NCI-H524 (cell line): ENCODE results near the gene ERC2.

Experiments
- DNase-seq, 2 experiments: peaks; one replicate each; lab custom pipeline; 2025; lab: John Stamatoyannopoulos, UW

The ERC2 gene

DNA sequence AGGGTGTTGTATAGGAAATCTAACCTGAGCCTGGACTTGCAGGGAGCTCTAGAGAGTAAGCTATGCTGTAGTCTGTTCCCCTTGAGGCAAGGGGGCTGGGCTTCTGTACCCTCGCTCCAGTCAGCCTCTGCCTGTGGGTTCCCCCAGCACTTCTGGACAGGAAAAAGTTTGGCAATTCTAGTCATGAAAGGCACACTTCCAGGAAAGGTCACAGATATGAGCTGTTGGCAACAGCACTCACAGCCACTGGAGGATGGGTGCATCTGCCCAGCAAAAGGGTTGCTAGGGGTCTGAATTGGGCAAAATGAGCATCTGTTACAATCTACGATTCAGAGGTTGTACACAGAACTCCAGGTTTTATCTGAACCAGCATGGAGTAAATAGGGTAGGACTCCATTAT lies 281.2 kb downstream of the ERC2 start:
- no peak for DNase-seq

DNA sequence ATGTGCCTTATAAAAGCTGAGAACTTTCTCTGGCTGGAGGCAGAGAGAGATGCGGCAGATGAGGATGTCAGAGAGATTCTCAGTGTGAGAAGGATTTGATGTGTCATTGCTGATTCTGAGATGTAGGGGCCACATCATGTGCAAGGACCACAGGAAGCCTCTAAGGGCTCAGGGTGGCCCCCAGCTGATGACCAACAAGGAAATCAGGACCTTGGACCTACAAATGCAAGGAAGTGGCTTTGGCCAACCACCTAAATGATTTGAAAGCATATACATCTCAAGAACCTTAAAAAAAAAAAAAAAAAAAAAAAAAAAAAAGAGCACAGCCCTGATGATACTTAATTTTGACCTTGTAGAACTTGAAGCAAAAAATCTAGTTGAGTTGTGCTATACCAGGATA lies 282.4 kb downstream of the ERC2 start:
- no peak for DNase-seq

DNA sequence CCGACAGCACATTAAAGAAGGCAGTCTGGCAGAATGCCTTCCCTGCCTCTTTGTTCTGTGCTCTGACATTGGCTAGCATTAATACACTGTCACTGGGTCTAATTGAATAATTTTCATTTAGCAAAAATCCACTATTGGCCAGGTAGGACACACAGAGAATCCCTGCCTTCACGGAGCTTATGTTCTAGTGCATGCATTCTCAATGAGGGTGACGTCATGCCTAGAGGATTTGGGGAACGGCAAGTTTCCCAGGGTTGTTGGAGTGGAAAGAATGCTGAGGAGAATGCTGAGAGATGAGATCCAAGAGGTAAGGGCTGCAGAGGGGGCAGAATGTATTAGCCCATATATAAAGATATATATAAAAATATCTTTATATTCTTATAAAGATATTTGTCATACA lies 284.7 kb downstream of the ERC2 start:
- no peak for DNase-seq

DNA sequence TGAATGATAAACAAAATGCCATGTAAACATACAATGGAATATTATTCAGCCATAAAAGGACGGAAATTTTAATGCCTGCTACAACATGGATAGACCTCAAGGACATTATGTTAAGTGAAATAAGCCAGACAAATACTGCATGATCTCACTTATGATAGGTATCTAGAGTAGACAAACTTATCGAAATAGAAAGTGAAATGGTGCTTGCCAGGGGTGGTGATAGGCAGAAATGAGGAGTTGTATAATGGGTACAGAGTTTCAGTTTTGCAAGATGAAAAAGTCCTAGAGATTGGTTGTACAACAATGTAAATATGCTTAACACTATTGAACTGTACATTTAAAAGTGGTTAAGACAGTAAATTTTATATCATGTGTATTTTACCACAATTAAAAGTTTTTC lies 287.8 kb downstream of the ERC2 start:
- no peak for DNase-seq

DNA sequence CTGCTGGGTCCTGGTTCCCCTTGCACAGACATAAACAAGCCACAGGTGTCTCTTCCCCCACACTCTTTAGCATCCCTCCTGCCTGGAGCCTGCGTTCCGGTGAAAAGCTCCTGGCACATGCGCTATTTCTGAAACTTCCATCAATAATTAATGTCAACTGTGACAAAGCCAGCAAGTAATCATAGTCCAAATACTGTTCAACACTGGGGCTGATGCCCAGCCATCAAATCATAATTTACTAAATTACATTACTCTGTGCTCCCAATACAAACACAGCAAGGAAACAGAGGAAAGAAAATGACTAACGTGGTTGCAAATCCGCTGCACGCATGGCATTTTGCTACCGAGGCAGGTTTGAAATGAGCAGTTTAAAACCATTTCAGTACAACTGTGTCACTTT lies 294.7 kb downstream of the ERC2 start:
- DNase-seq, result no peak

DNA sequence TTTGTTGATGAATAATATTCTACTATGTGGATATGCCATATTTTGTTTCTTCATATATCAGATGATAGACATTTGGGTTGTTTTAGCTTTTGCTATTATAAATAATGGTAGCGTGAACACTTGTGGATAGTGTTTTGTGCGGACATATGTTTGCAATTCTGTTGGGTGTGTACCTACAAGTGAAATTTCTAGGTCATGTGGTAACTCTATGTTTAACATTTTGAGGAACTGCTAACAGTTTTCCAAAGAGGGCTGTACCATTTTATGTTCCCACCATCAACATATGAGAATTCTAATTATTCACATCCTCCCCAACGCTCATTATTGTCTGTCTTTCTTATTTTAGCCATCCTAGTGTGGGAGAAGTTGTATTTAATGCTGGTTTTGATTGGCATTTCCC lies 303.8 kb downstream of the ERC2 start:
- no peak for DNase-seq

DNA sequence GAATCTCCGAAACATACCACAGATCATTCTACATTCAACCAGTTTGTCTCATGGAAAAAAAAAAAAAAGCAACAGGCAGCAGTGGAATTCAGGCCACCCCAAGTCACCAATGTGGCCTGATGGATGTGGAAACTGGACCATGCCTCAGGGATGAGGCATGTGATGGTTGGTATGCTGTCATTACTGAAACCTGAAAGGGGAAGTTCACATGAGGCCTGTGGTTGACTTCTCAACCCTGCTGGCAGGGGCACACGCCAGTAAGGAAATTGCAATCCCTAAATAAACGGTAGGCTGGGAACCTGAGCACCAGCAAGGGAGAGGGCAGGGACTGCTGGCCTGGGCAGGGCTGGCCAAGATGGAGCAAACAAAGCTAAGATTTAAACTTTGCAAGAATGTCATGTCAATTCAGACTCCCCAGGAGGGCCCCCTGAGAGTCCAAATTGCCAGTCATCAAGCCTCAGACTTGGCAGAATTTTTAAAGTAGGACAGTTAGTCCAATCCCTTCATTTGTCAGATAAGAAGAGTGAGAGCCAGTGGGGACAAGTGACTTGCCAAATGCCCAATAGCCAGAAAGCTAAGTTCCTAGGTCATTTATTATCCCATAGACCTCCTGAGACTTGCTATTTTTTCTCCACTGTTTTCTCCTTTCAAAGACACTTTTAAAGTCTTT lies 310.4 kb downstream of the ERC2 start:
- DNase-seq, result no peak

DNA sequence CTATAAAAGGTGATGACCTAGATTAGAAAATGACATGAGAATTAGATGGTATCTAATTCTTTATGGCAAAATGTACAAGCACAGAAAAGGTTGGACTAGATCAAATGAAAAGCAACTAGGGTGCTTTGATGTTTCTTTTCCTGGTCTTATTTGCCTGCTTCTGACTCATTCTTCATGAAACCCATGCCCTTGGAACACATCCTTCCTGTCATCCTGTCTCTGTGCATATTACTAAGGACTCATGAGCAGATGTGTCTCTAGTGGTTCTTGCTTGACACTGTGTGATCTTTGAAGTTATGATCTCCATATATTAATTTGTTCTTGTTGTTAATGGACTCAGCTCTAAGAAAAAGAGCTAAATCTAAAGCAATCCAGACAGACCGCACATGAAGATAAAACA lies 314.0 kb downstream of the ERC2 start:
- no peak for DNase-seq

DNA sequence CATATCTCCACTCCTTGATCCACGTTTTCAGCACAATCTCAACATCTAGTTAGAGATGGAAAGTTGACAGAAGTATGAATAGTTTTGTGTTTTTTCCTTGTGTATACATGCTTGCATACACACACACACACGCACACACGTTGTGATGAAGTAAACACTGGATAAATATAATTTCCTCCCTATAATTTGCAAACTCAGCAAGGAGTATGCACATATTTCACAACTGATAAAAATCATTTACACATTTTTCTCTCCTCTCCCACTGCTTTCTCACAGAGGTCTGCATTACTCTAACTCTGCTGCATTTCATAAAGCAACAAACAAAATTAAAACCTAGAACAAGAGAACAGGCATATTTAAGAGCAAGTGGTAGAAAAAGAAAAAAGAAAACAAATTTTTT lies 320.9 kb downstream of the ERC2 start:
- no peak for DNase-seq

DNA sequence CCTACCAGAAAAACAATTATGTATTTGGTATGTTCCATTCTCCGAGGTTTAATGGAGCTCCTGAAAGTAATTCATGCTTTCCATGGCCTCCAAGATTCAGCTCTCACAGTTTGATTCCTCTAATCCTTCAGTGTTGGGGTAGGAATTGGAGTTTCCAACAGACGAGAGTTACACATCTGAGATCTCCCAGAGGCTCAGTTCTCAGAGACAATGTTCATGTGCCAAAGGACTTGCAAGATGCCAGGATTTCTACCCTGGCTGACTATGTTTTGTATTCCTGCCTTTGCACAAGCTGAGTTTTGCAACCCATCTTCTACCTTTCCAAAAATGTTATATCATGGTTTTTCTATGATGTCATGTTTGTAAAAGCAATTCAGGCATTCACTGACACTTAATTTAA lies 322.9 kb downstream of the ERC2 start:
- DNase-seq, result no peak

DNA sequence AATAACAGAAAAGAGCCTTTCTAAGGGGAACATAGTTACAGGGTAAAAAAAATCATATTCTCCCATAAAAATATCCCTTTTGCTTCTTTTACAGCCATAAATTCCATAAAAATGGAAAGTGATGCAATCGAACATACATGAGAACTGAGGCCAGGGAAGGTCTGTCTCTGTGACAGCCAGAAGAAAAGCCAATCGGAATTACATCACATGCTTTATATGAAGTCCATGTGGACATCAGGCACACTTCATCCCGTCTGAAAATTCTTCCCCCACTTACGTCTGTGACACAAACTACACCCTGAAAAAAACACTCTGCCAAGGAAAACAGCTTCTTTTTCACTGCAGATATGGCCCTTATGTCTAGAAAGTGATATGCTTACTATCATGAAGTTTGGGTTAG lies 323.5 kb downstream of the ERC2 start:
- DNase-seq, result no peak

DNA sequence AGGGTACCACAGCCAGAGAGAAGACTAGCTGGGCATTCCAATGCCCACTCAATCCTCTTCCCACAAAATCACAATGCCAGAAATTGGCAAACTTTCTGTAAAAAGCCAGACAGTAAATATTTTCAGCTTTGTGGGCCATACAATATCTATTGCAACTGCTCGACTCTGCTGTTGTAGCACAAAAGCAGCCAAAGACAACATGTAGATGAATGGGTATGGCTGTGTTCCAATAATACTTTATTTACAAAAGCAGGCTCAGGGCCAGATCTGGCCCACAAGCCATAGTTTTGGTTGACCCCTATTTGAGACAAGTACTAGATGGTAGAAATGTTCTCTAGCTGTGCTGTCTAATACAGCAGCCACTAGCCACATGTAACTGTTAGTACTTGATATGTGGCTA lies 330.9 kb downstream of the ERC2 start:
- no peak for DNase-seq

DNA sequence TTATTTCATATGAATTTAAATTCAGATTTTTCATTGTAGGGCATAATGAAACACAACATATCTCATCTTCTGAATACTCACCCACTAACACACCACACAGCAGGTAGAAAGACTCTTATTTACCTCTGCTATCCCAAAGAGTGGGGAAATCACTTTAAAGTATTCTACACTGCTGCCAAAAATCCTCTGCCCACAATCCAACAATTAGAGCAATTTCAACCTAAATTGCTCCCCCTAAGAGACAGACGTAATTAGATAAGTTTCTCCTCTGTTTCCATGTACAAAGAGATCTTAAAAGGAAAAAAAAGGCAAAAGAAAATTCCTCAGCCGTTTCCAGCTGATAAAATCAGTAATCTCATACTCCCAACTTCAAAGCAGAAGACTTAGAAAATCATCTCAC lies 331.8 kb downstream of the ERC2 start:
- DNase-seq, result no peak

DNA sequence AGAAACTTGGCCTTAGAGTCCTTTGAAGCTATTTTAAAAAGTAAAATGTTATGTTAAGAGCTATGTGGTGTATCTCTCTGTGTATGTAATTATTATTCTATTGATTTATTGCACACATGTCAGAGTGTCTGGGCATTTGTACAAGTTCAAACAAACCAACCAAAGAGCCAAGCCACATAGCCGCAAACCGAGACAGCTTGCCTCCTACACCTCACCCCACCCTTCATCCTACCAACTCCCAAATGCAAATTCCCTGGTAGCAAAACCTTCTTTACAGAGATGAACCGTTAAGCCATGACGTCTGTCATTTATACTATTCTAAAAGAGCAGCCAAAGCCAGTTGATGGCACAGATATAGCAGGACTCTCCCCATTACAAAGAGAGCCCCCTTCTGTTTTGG lies 332.3 kb downstream of the ERC2 start:
- no peak for DNase-seq

DNA sequence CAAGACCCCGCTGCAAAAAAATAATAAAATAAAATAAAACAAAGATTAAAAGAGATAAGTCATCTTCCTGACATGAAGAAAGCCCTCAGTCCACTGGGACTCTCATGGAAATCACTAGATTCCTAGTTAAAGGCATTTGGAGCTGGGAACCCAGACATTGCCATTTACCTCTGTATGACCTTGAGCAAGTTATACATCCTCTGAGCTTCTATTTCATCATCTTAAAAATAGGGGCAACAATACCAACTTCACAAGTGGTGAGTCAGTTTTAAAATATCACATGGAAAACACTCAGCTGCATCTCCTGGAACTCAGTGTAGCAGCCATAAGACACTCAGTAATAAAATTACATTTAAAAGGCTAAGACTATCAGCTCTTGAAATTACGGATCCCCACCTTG lies 334.8 kb downstream of the ERC2 start:
- no peak for DNase-seq

DNA sequence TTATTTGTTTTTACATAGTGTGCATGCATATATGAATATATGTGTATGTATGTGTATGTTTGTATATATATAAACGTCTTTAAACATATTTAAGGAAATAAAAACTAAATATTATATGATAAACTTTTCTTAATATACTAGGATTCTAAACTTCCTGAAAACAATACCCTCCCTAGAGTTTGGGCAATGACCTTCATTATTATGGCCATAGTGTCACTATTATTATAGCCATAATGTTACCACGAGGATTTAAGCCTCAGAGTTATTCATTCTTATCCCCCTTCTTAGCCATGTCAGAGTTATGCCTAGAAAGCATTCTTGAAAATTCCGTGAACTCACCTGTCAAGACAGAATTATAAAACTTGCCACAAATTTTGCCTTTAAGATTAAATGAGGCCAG lies 335.5 kb downstream of the ERC2 start:
- no peak for DNase-seq

DNA sequence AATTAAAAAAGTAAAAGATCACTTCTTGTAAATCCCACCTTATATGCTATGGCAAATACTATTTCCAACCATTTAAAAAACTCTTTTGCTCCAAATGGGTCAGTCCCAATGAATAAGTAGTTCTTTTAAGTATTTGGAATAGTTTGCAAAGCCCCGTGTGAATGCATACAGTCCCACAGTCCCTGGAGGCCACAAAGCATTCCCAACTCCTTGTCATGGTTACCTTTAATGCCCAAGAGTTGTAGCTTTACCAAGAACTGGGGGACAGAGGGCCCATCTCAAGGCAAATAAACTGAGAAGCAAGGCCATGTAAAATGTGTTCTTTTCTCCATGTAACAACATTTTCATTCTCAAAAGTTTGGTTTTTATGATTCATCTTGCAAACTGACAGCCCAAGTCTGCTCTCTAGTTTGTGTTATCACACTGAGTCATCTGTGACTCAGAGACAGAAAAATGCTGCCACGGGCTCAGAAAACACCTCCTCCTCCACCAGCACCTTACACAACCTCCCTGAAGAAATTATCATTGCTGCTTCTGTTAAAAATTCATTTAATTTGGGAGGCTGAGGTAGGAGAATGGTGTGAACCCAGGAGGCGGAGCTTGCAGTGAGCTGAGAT lies 336.2 kb downstream of the ERC2 start:
- DNase-seq, result no peak

DNA sequence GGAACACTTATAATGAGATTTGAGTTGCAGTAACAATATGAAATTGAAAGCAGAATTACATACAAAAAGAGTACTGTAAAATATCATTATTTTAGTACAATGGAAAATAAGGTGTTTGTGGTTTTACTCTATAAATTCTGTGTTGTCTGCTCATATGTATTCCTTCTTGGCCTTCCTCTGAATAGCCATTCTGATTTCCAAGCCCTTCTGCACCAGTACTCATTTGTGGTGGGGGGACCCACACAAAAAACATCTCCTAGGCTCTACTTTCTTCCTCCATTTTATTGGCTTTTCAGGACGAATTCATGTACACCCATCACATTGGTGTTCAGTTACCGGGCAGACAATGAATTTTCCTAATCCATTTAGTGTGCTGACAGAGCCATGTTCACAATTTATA lies 338.2 kb downstream of the ERC2 start:
- no peak for DNase-seq

DNA sequence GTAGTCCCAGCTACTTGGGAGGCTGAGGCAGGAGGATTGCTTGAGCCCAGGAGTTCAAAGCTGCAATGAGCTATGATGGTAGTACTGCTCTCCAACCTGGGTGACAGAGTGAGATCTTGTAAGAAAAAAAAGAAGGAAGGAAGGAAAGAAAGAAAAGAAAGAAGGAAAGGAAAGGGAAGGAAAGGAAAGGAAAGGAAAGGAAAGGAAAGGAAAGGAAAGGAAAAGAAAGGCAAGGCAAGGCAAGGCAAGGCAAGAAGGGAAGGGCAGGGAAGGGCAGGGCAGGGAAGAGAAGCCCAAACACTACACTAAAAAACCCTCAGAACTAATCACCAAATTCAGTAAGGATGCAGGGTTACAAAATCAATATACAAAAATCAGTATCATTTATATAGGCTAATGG lies 341.6 kb downstream of the ERC2 start:
- DNase-seq, result no peak

DNA sequence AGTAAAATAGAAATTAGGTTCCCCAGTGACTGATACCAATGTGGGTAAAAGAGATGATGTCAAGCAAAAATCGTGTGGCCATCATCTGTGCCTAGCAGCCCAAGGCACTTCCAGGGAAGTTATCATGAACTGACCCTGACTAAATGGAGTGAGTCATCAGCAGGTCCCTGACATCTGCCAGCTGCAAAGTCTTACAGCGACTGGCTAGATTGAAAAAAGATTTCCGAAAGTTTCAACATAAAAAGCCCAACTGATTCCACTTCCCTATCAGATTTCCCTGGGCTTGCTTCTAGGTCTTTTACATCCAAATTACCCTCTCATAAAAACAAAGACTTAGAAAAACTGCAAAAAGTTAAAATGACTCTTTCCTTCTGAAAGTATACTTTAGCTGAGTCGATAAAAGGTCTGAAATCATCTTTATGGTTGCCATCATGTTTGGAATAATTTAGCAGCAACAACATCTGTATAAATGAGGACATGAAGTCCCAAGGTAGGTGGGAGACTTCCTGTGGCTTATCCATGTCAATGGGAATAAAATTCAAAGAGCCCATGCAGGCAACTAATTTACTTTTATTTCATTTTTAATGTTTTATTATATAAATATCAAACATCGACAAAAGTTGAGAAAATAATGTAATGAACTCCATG lies 342.8 kb downstream of the ERC2 start:
- DNase-seq, result no peak

DNA sequence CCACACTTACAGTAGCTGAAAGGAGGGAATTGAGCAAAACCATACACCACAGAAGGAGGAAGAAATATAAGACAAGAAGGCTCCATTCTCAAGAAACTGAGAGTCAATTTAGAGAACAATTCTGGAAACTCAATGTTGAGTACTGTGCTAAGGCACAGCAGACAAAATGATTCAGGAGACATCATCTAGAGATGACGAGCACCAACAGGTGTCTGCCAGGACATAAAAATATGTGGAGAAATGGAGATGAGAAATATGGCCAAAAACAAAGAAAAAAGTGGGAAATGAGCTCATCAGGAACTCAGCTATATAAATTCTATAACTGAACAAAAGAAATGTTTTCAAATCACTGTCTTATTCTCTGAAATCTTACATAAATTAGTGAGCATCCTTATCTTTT lies 343.7 kb downstream of the ERC2 start:
- no peak for DNase-seq

DNA sequence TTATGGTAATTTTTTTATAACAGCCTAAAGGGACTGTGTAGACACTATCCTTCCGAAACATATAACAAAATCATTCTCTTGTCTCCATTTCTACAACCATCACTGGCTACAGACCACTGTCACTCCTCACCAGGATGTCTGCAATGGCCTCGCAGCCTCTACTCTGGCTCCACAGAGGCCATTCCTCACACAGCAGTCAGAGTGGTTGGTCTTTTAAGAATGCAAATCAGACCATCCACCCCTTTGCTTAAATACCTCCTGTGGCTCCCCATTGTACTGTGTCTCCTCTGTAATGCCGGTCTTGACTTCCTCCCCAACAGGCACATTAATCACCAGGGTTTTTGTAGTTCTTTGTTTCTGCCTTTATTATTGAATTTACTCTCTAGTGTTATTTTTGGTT lies 344.8 kb downstream of the ERC2 start:
- DNase-seq, result no peak

DNA sequence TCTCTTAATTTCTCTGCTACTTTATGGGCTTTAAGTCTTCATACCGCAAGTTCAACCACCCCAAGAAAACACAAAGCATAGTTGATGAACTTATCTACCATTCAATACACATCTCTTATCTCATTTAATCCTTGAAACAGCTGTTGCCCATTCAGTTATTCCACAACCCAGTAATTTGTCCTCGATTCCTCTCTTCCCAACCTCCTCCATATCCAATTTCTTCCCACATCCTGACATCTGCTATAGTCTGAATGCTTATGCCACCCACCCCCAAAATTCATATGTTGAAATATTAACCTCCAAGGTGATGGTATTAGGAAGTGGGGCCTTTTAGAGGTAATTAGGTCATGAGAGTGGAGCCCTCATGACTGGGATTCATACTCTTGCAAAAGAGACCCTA lies 345.4 kb downstream of the ERC2 start:
- peak; percentile 1 to 29 for DNase-seq

DNA sequence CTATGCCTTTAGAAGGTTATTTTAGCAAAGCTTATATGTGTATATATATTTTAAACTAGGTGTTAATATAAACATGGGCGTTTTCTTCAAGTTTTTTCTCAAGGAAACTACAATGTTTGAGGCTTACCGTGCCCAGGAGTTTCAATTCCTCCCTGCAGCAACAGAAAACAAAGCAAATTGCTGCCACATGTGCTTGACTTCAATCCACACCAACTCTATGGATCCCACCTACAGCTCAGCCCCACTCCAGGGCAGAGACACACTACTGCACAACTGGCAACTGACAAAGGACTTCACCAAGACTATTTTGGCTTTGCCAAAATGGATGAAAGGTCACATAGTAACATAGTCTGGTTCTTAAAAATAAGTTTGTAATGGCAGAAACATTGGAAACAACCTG lies 346.6 kb downstream of the ERC2 start:
- DNase-seq, result no peak
